ENCODE data around the gene REEP6. TPM values are rescaled to one million over a fixed set of nuclear protein-coding genes. Genes with fewer than 3 reads are reported as not detected.
"Not testable (repeated sequence)": the region's sequence is repeated elsewhere in the genome, so short reads cannot be mapped to it uniquely, and the experiment has no call there.

The REEP6 gene
- total RNA-seq, 1 donor from 2014 or later, result 0.20 TPM

GRCh38 chr19:1522838-1523237 is 31.9 kb downstream of the REEP6 start:
- no peak for DNase-seq (ENCODE audit: low read depth in 2 of 2)

GRCh38 chr19:1523412-1524286 is 32.7 kb downstream of the REEP6 start, which contains the start of gene PLK5:
PLK5 (plus strand) TSS chr19:1524077; CDS start chr19:1526997, 2,920 bp downstream.
- DNase-seq (ENCODE audit: low read depth in 2 of 2), result no peak

- no peak for DNase-seq (ENCODE audit: low read depth in 2 of 2)
Observed at GRCh38 chr19:1524287-1524971, 33.4 kb downstream of the REEP6 start.

GRCh38 chr19:1524972-1525325 is 34.0 kb downstream of the REEP6 start:
- DNase-seq (ENCODE audit: low read depth in 2 of 2), result no peak

- no peak for DNase-seq (ENCODE audit: low read depth in 2 of 2)
Observed at GRCh38 chr19:1525343-1525742, 34.4 kb downstream of the REEP6 start.

GRCh38 chr19:1526066-1526778 is 35.2 kb downstream of the REEP6 start:
- DNase-seq (ENCODE audit: low read depth in 2 of 2), result no peak

GRCh38 chr19:1526979-1527649 is 36.1 kb downstream of the REEP6 start:
- DNase-seq (ENCODE audit: low read depth in 2 of 2), result no peak

- DNase-seq (ENCODE audit: low read depth in 2 of 2), result no peak
Observed at GRCh38 chr19:1527650-1528309, 36.8 kb downstream of the REEP6 start.

- no peak for DNase-seq (ENCODE audit: low read depth in 2 of 2)
Observed at GRCh38 chr19:1528596-1529429, 37.8 kb downstream of the REEP6 start.

GRCh38 chr19:1529430-1529816 is 38.4 kb downstream of the REEP6 start:
- no peak for DNase-seq (ENCODE audit: low read depth in 2 of 2)

GRCh38 chr19:1530856-1531255 is 39.9 kb downstream of the REEP6 start:
- not testable (repeated sequence) for DNase-seq (ENCODE audit: low read depth in 2 of 2)

- DNase-seq (ENCODE audit: low read depth in 2 of 2), result no peak
Observed at GRCh38 chr19:1531587-1531986, 40.6 kb downstream of the REEP6 start.

- DNase-seq (ENCODE audit: low read depth in 2 of 2), result no peak
Observed at GRCh38 chr19:1532003-1532402, 41.0 kb downstream of the REEP6 start.

GRCh38 chr19:1533510-1534150 is 42.6 kb downstream of the REEP6 start:
- no peak for DNase-seq (ENCODE audit: low read depth in 2 of 2)

- DNase-seq (ENCODE audit: low read depth in 2 of 2), result no peak
Observed at GRCh38 chr19:1534972-1535371, 44.0 kb downstream of the REEP6 start.

GRCh38 chr19:1535699-1536098 is 44.7 kb downstream of the REEP6 start:
- DNase-seq (ENCODE audit: low read depth in 2 of 2), result not testable (repeated sequence)

GRCh38 chr19:1538978-1539377 is 48.0 kb downstream of the REEP6 start:
- DNase-seq (ENCODE audit: low read depth in 2 of 2), result no peak

GRCh38 chr19:1539749-1540148 is 48.8 kb downstream of the REEP6 start:
- DNase-seq (ENCODE audit: low read depth in 2 of 2), result not testable (repeated sequence)

- DNase-seq (ENCODE audit: low read depth in 2 of 2), result no peak
Observed at GRCh38 chr19:1540365-1540925, 49.5 kb downstream of the REEP6 start.

Measured in lung microvascular endothelial cell (primary cell).